NT2/D1 (cell line): ENCODE results near the gene PGAP2.

Experiments
- YY1 ChIP-seq: IDR thresholded peaks from 2 replicates; pipeline ENCODE4 v1.6.1; 2011; ENCODE audit not compliant: insufficient read length, insufficient read depth
- ZNF274 ChIP-seq: IDR thresholded peaks from 2 replicates; pipeline ENCODE4 v1.6.1; 2011; ENCODE audit warnings: mild to moderate bottlenecking, low read depth, low read length

DNA sequence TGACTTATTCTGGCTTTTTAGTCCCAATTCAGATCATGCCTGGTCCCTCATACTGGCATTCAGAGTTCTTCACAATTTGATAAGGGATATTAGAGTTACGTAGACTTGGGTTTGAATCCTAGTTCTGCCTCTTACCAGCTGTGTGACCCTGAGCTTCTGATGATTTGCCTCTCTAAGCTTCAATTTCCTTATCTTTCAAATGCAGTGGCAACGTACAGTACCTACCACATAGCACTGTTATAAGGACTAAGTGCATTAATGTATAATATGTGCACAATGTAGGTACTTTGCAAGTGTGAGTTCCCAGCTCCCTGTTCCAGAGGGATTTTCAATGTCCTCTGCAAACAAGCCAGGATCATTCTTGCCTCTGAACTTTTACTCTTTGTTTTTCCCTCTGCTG lies 25.1 kb downstream of the PGAP2 start:
- TF ChIP-seq YY1 (no peak), ZNF274 (no peak)
